H1 (cell line): ENCODE data around the gene ATP5MC2. TPM values are rescaled to one million over a fixed set of nuclear protein-coding genes. Genes with fewer than 3 reads are reported as not detected.

ENCODE experiments used
- CTCF ChIA-PET: fragments of 300-600 bp; sonication (Branson Sonifier 250); formaldehyde crosslinking; loops from one replicate; lab custom pipeline; 2021; ENCODE audit not compliant: partially characterized antibody; lab: Charles Lee
- POLR2A ChIA-PET: fragments of 300-600 bp; sonication (Branson Sonifier 250); formaldehyde crosslinking; loops from one replicate; lab custom pipeline; 2021; ENCODE audit warnings: inconsistent platforms; ENCODE audit not compliant: partially characterized antibody; lab: Charles Lee
- DNase-seq, 2 experiments: peaks; one replicate each; pipeline versions ENCODE4 v3.0.0 to v3.0.0-alpha.2; 2010 to 2022; ENCODE audit warnings: low spot score in 2 of 2, low read depth in 1 of 2, mixed read lengths in 1 of 2
- FAIRE-seq: peaks from 2 replicates; lab custom pipeline; 2011; peaks lifted over from hg19 to GRCh38; lab: Jason Lieb, UNC
- H2AFZ ChIP-seq: 2 replicates; pipeline ENCODE4 v1.8.1; 2012; ENCODE audit warnings: low read length, inconsistent platforms
- H2AK5ac ChIP-seq: 2 replicates; pipeline ENCODE4 v1.6.1; 2013; ENCODE audit warnings: low read depth, low read length
- H2BK120ac ChIP-seq: replicated peaks from 2 replicates; pipeline ENCODE3; 2013; ENCODE audit warnings: low read depth, low read length, inconsistent platforms
- H2BK12ac ChIP-seq: 2 replicates; pipeline ENCODE4 v1.6.1; 2013; ENCODE audit warnings: low read depth, low read length
- H2BK15ac ChIP-seq: 2 replicates; pipeline ENCODE4 v1.6.1; 2013; ENCODE audit warnings: low read length
- H2BK20ac ChIP-seq: 2 replicates; pipeline ENCODE4 v1.6.1; 2013; ENCODE audit warnings: low read length
- H2BK5ac ChIP-seq: 2 replicates; pipeline ENCODE4 v1.6.1; 2013; ENCODE audit warnings: low read depth, low read length
- H3K14ac ChIP-seq: 2 replicates; pipeline ENCODE4 v1.6.1; 2013; ENCODE audit warnings: inconsistent platforms; ENCODE audit not compliant: insufficient read length
- H3K18ac ChIP-seq: 2 replicates; pipeline ENCODE4 v1.6.1; 2013; ENCODE audit warnings: low read length; ENCODE audit errors: extremely low read depth
- H3K23ac ChIP-seq: 2 replicates; pipeline ENCODE4 v1.6.1; 2013; ENCODE audit warnings: inconsistent platforms; ENCODE audit not compliant: insufficient read length
- H3K23me2 ChIP-seq: 2 replicates; pipeline ENCODE4 v1.6.1; 2013; ENCODE audit warnings: low read depth, low read length
- H3K27ac ChIP-seq: 2 replicates; pipeline ENCODE4 v1.6.1; 2011; ENCODE audit warnings: low read depth, low read length, inconsistent platforms
- H3K27me3 ChIP-seq, 4 experiments: replicated peaks in 1 of 4; 1 replicate in 1 of 4; 2 replicates in 3 of 4; pipeline versions ENCODE4 v1.6.1 to v1.8.1; 2011 to 2013; ENCODE audit warnings: low read length in 3 of 4, mild to moderate bottlenecking in 3 of 4, inconsistent platforms in 2 of 4, mixed read lengths in 2 of 4, moderate library complexity in 1 of 4; ENCODE audit not compliant: control insufficient read depth in 3 of 4, insufficient read depth in 3 of 4; ENCODE audit errors: extremely low read depth in 1 of 4
- H3K36me3 ChIP-seq, 4 experiments: 2 replicates each; pipeline versions ENCODE4 v1.6.1 to v1.8.1; 2011 to 2013; ENCODE audit warnings: mild to moderate bottlenecking in 4 of 4, low read length in 3 of 4, moderate library complexity in 2 of 4, control low read depth in 1 of 4, inconsistent platforms in 1 of 4; ENCODE audit not compliant: insufficient read depth in 4 of 4, control insufficient read depth in 2 of 4
- H3K4ac ChIP-seq: replicated peaks from 2 replicates; pipeline ENCODE3; 2013; ENCODE audit warnings: low read length, low read depth, mixed read lengths, inconsistent platforms; ENCODE audit not compliant: insufficient read length
- H3K4me1 ChIP-seq, 4 experiments: replicated peaks in 1 of 4; 1 replicate in 1 of 4; 2 replicates in 3 of 4; pipeline versions ENCODE4 v1.6.1 to v1.8.1; 2011 to 2013; ENCODE audit warnings: low read length in 3 of 4, inconsistent platforms in 2 of 4, mixed read lengths in 1 of 4; ENCODE audit not compliant: insufficient read depth in 4 of 4, control insufficient read depth in 3 of 4
- H3K4me2 ChIP-seq, 2 experiments: 2 replicates each; pipeline versions ENCODE4 v1.6.1 to v1.8.1; 2011 to 2013; ENCODE audit warnings: low read depth in 2 of 2, low read length in 2 of 2, control low read depth in 1 of 2, inconsistent platforms in 1 of 2, mild to moderate bottlenecking in 1 of 2; ENCODE audit not compliant: insufficient read depth in 1 of 2
- H3K4me3 ChIP-seq, 4 experiments: fragments of 200-600, 300-600 bp in 1 of 4; sonication (generic), shearing (Covaris generic), sonication (Bioruptor Twin) in 1 of 4; 2 replicates each; pipeline versions ENCODE4 v1.5.1 to v1.8.1; 2011 to 2016; ENCODE audit warnings: low read length in 4 of 4, low read depth in 3 of 4, control low read depth in 2 of 4, inconsistent platforms in 2 of 4, mild to moderate bottlenecking in 2 of 4, mixed read lengths in 1 of 4, moderate library complexity in 1 of 4; ENCODE audit not compliant: insufficient read depth in 2 of 4; ENCODE audit errors: extremely low read depth in 1 of 4
- H3K56ac ChIP-seq: replicated peaks from 2 replicates; pipeline ENCODE3; 2013; ENCODE audit warnings: low read depth, mild to moderate bottlenecking, mixed read lengths, low read length, inconsistent platforms; ENCODE audit not compliant: insufficient read length
- H3K79me1 ChIP-seq: 2 replicates; pipeline ENCODE4 v1.6.1; 2013; ENCODE audit warnings: low read depth, low read length, control low read depth
- H3K79me2 ChIP-seq, 2 experiments: 2 replicates each; pipeline versions ENCODE4 v1.6.1 to v1.8.1; 2012 to 2013; ENCODE audit warnings: low read length in 2 of 2, mild to moderate bottlenecking in 2 of 2, inconsistent platforms in 1 of 2; ENCODE audit not compliant: insufficient read depth in 2 of 2, control insufficient read depth in 1 of 2
- H3K9ac ChIP-seq, 4 experiments: replicated peaks in 1 of 4; 1 replicate in 1 of 4; 2 replicates in 3 of 4; pipeline versions ENCODE4 v1.6.1 to v1.8.1; 2011 to 2013; ENCODE audit warnings: low read depth in 3 of 4, low read length in 3 of 4, control low read depth in 2 of 4, mild to moderate bottlenecking in 2 of 4, moderate library complexity in 2 of 4, inconsistent platforms in 1 of 4; ENCODE audit errors: extremely low read depth in 1 of 4
- H3K9me3 ChIP-seq, 2 experiments: 2 replicates each; pipeline versions ENCODE4 v1.6.1 to v1.8.1; 2012 to 2013; ENCODE audit warnings: mild to moderate bottlenecking in 2 of 2, moderate library complexity in 2 of 2, control low read depth in 1 of 2, inconsistent platforms in 1 of 2, low read depth in 1 of 2, low read length in 1 of 2, mixed read lengths in 1 of 2; ENCODE audit not compliant: insufficient read depth in 2 of 2
- H4K20me1 ChIP-seq, 2 experiments: replicated peaks in 1 of 2; 2 replicates each; pipeline versions ENCODE3 to v1.8.1; 2011 to 2013; ENCODE audit warnings: inconsistent platforms in 2 of 2, low read length in 2 of 2, mild to moderate bottlenecking in 1 of 2; ENCODE audit not compliant: insufficient read depth in 2 of 2, control insufficient read depth in 1 of 2
- H4K5ac ChIP-seq: 2 replicates; pipeline ENCODE4 v1.6.1; 2013; ENCODE audit warnings: low read length, low read depth, mixed read lengths, inconsistent platforms; ENCODE audit not compliant: insufficient read length
- H4K8ac ChIP-seq: 2 replicates; pipeline ENCODE4 v1.8.0; 2013; ENCODE audit warnings: mild to moderate bottlenecking, moderate library complexity, low read length, inconsistent platforms; ENCODE audit not compliant: insufficient read depth; ENCODE audit errors: extremely low read depth
- H4K91ac ChIP-seq: replicated peaks from 2 replicates; pipeline ENCODE3; 2013; ENCODE audit warnings: low read length, mixed read lengths, inconsistent platforms; ENCODE audit not compliant: insufficient read length
- CBX8 ChIP-seq: fragments of 300-800, 300-1000 bp; sonication (generic); IDR thresholded peaks from 2 replicates; pipeline ENCODE4 v1.7.1; 2016; ENCODE audit warnings: low read depth, low read length, borderline replicate concordance
- CEBPB ChIP-seq: IDR thresholded peaks from 2 replicates; pipeline ENCODE4 v1.6.1; 2012; ENCODE audit warnings: low read depth, low read length
- CTCF ChIP-seq, 3 experiments: IDR thresholded peaks; 1 replicate in 2 of 3; 2 replicates in 1 of 3; pipeline versions ENCODE4 v1.5.1 to v1.6.1; 2011; ENCODE audit warnings: low read length in 3 of 3, mild to moderate bottlenecking in 3 of 3, inconsistent platforms in 2 of 3, low read depth in 1 of 3, moderate library complexity in 1 of 3; ENCODE audit not compliant: insufficient read depth in 1 of 3; ENCODE audit errors: control extremely low read depth in 1 of 3
- GTF2F1 ChIP-seq: IDR thresholded peaks from 2 replicates; pipeline ENCODE4 v1.6.1; 2012; ENCODE audit warnings: low read depth, low read length, improper control_type of control experiment, borderline replicate concordance
- KDM5A ChIP-seq: fragments of 200-600 bp; IDR thresholded peaks from 2 replicates; pipeline ENCODE4 v1.7.1; 2012; ENCODE audit warnings: mild to moderate bottlenecking, low read length, inconsistent platforms, mixed read lengths
- MAX ChIP-seq: IDR thresholded peaks from 2 replicates; pipeline ENCODE4 v1.6.1; 2012; ENCODE audit warnings: inconsistent platforms
- PHF8 ChIP-seq: fragments of 200-600 bp; sonication (generic); conservative IDR thresholded peaks from 2 replicates; pipeline ENCODE4 v1.7.1; 2012; ENCODE audit warnings: low read depth, mild to moderate bottlenecking, inconsistent platforms, low read length, moderate library complexity
- POLR2A ChIP-seq, 2 experiments: IDR thresholded peaks; 1 replicate in 1 of 2; 2 replicates in 1 of 2; pipeline ENCODE4 v1.6.1; 2011; ENCODE audit warnings: low read depth in 2 of 2, low read length in 2 of 2, mild to moderate bottlenecking in 2 of 2; ENCODE audit errors: control extremely low read depth in 1 of 2
- TBP ChIP-seq: IDR thresholded peaks from 2 replicates; pipeline ENCODE4 v1.6.1; 2011; ENCODE audit warnings: low read depth, low read length, improper control_type of control experiment
- YY1 ChIP-seq: IDR thresholded peaks from 2 replicates; pipeline ENCODE4 v1.6.1; 2011; ENCODE audit warnings: low read depth, mild to moderate bottlenecking, low read length
- WGBS, 2 experiments: shearing (Covaris generic) in 1 of 2; methylation state at CpG; one replicate each; pipeline versions ENCODE4 v1.1.6 to v1.1.7; 2013 to 2015; ENCODE audit warnings: low lambda C conversion rate in 2 of 2, mixed read lengths in 2 of 2, inconsistent platforms in 1 of 2, low coverage in 1 of 2, missing lambda C conversion rate in 1 of 2; ENCODE audit not compliant: insufficient replicate concordance in 2 of 2, insufficient coverage in 1 of 2, insufficient read length in 1 of 2; ENCODE audit errors: extremely low coverage in 1 of 2, missing lambda C conversion rate in 1 of 2; 5-methylcytosine and 5-hydroxymethylcytosine counted together
- polyA plus RNA-seq, 7 experiments: library from polyadenylated mRNA; depleted of rRNA in 3 of 7; stranded (reverse) in 5 of 7; unstranded in 2 of 7; fragments of >200 nt in 5 of 7; fragments of 200-250 nt in 2 of 7; gene quantifications; 1 replicate in 5 of 7; 2 replicates in 1 of 7; 4 replicates in 1 of 7; pipeline versions ENCODE4 v1.2.1 to v1.2.3, GENCODE V29; 2011 to 2013; ENCODE audit warnings: missing spikeins in 2 of 7, mixed read lengths in 2 of 7
- total RNA-seq: library from RNA; stranded (reverse); fragmentation: NEBNext Ultra II Directional; extraction: Animal tissue kit (Norgen Biotek cat#: 25700); gene quantifications from 2 replicates; pipeline ENCODE4 v1.2.1, GENCODE V29; 2021

Gene ATP5MC2
- total and polyA plus RNA-seq, 2 of the 8 experiments (the other 6 are each of a cell fraction or from before 2014, with no cell fraction given), result 408 to 952 TPM

GRCh38 chr12:53653595-53653994 lies 22.3 kb downstream of the ATP5MC2 start:
- Histone ChIP-seq H3K36me3 (no peaks in the 10 kb centered on the region), H2BK5ac (no peak overlapping the region), H4K91ac (no peak overlapping the region), H3K4me2 (no peak overlapping the region), H3K14ac (no peak overlapping the region), H3K4ac (no peak overlapping the region), H2BK12ac (no peak overlapping the region), H2AK5ac (no peak overlapping the region), H3K4me3 (no peak overlapping the region), H3K27me3 (no peaks in the 10 kb centered on the region), H3K4me1 (peaks cover 0 to 3% (median 2%) of the 10 kb centered on the region in 4 experiments; a peak in 3 of 7 replicates), H4K8ac (no peak overlapping the region), H3K56ac (no peak overlapping the region), H3K79me2 (no peaks in the 10 kb centered on the region), H3K23me2 (no peaks in the 10 kb centered on the region), H3K9me3 (no peaks in the 10 kb centered on the region), H3K27ac (no peak overlapping the region), H4K5ac (no peak overlapping the region), H2AFZ (no peak overlapping the region), H4K20me1 (no peaks in the 10 kb centered on the region), H3K23ac (no peak overlapping the region), H2BK15ac (no peak overlapping the region), H2BK20ac (no peak overlapping the region), H3K9ac (no peak overlapping the region), H3K18ac (no peak overlapping the region), H3K79me1 (no peaks in the 10 kb centered on the region), H2BK120ac (no peak overlapping the region)
- CTCF ChIA-PET, result no interaction called here
- DNase-seq (no peak), FAIRE-seq (no peak)
- TF ChIP-seq CBX8 (no peak), TBP (no peak), KDM5A (no peak), MAX (no peak), YY1 (no peak), CEBPB (no peak), POLR2A (IDR thresholded peaks at IDR 0.05; ENCODE audit: control extremely low read depth in 1 of 2, low read depth in 2 of 2, low read length in 2 of 2) (no peak), PHF8 (no peak), GTF2F1 (no peak), CTCF (IDR thresholded peaks at IDR 0.05; ENCODE audit: control extremely low read depth in 1 of 3, insufficient read depth in 1 of 3, low read depth in 1 of 3, low read length in 3 of 3) (no peak)
- 91% methylated on average over 2 of the region's 2 CpGs; no CpG with 5 or more reads in 1 of the 2 experiments for WGBS, 2 experiments
- POLR2A ChIA-PET, result no interaction called here
